PC-9 (cell line): ENCODE measurements around the gene ZNF385B. TPM values are rescaled to one million over a fixed set of nuclear protein-coding genes. Genes with fewer than 3 reads are reported as not detected.

Source experiments
- BruUV-seq: library from RNA; stranded (reverse); fragments of 400-500 nt; replicated peaks from 2 replicates; lab custom pipeline; 2021; lab: Mats Ljungman, UMichigan
- CTCF ChIA-PET: fragments of 300-600 bp; sonication (Branson Sonifier 250); formaldehyde crosslinking; loops from one replicate; lab custom pipeline; 2022; ENCODE audit warnings: antibody characterized with exemption; lab: Charles Lee
- POLR2A ChIA-PET: fragments of 300-600 bp; sonication (Branson Sonifier 250); formaldehyde crosslinking; loops from one replicate; lab custom pipeline; 2022; ENCODE audit warnings: antibody characterized with exemption; ENCODE audit not compliant: unreplicated experiment; lab: Charles Lee
- DNase-seq, 2 experiments: peaks; one replicate each; pipeline versions ENCODE4 v3.0.0 to v3.0.0-alpha.2; 2015 to 2022; ENCODE audit warnings: mixed read lengths in 1 of 2
- H2AFZ ChIP-seq: fragments of 200-600 bp; sonication (generic); 2 replicates; pipeline ENCODE4 v1.8.1; 2017; ENCODE audit warnings: antibody characterized with exemption
- H3F3A ChIP-seq: fragments of 200-600 bp; sonication (generic); 2 replicates; pipeline ENCODE4 v1.8.1; 2017; ENCODE audit warnings: antibody characterized with exemption, mild to moderate bottlenecking, low read depth; ENCODE audit not compliant: insufficient read depth
- H3K27ac ChIP-seq: fragments of 200-600 bp; sonication (generic); 2 replicates; pipeline ENCODE4 v1.6.1; 2016; ENCODE audit warnings: mixed run types
- H3K27me3 ChIP-seq: fragments of 200-600 bp; sonication (generic); 2 replicates; pipeline ENCODE4 v1.6.1; 2016; ENCODE audit warnings: low read depth, mixed run types; ENCODE audit not compliant: insufficient read depth
- H3K36me3 ChIP-seq: fragments of 200-600 bp; sonication (generic); 2 replicates; pipeline ENCODE4 v1.6.1; 2016; ENCODE audit warnings: low read depth, mixed run types
- H3K4me1 ChIP-seq: fragments of 200-600 bp; sonication (generic); replicated peaks from 2 replicates; pipeline ENCODE4 v1.6.1; 2016; ENCODE audit warnings: mixed run types; ENCODE audit not compliant: insufficient read depth
- H3K4me2 ChIP-seq: fragments of 200-600 bp; sonication (generic); 2 replicates; pipeline ENCODE4 v1.6.1; 2017; ENCODE audit warnings: mixed run types
- H3K4me3 ChIP-seq: fragments of 200-600 bp; sonication (generic); 2 replicates; pipeline ENCODE4 v1.6.1; 2016; ENCODE audit warnings: mixed run types
- H3K79me2 ChIP-seq: fragments of 200-600 bp; sonication (generic); 2 replicates; pipeline ENCODE4 v1.6.1; 2017; ENCODE audit warnings: low read depth, mixed run types
- H3K9me2 ChIP-seq: fragments of 200-600 bp; sonication (generic); 2 replicates; pipeline ENCODE4 v1.8.1; 2017; ENCODE audit warnings: mild to moderate bottlenecking; ENCODE audit not compliant: insufficient read depth
- H3K9me3 ChIP-seq: fragments of 200-600 bp; sonication (generic); 2 replicates; pipeline ENCODE4 v1.8.1; 2016; ENCODE audit warnings: low read depth; ENCODE audit not compliant: insufficient read depth
- H4K20me1 ChIP-seq: fragments of 200-600 bp; sonication (generic); 2 replicates; pipeline ENCODE4 v1.8.1; 2017; ENCODE audit not compliant: insufficient read depth
- EZH2 ChIP-seq: fragments of 200-600 bp; sonication (generic); IDR thresholded peaks from 2 replicates; pipeline ENCODE4 v1.8.0; 2017; ENCODE audit warnings: antibody characterized with exemption, low read depth
- intact Hi-C: fragments of 100-400 bp; cut with micrococcal nuclease; formaldehyde crosslinking; loops from one replicate; pipeline ENCODE4 v1.10.0; 2022; ENCODE audit not compliant: unreplicated experiment
- total RNA-seq: library from RNA; stranded (reverse); gene quantifications from 2 replicates; pipeline ENCODE4 v1.2.3, GENCODE V29; 2021
- TF ChIP-seq, protein P1 (sequence below): fragments of 200-600 bp; sonication (generic); conservative IDR thresholded peaks from 2 replicates; pipeline ENCODE4 v1.6.1; 2017; ENCODE audit warnings: mixed run types, antibody characterized with exemption, mild to moderate bottlenecking, moderate library complexity

ZNF385B gene
- total RNA-seq, 1 experiment from 2014 or later: 4.1 TPM

DNA sequence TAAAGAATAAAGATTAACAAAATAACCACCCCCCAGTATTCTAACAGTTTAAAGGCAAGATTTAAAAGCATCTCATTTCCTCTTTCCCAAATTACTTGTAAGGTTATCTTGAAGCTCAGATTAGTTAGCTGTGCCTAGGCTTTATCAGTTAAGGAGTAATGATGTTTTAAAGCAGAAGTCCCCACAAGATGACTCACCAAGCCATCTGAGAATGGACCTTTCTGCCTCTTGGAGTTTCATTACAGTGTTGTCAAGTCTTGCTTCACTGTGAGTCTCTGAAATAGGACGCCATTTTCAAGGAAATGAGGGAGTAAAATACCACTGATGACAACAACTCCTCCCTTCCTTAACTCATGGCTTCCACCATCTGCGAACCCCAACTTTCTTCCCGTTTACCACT, 35.9 kb downstream of the ZNF385B start:
- ChIA-PET CTCF (no interaction called here), POLR2A (no interaction called here)
- no peak overlapping the region for H3K4me3 ChIP-seq
- H4K20me1 ChIP-seq: no peaks in the 10 kb centered on the region
- H3K4me1 ChIP-seq: no peaks in the 10 kb centered on the region
- peak overlapping the region; percentile 45; the same call in 1 of the 2 replicates for H2AFZ ChIP-seq
- no peak overlapping the region for H3K4me2 ChIP-seq
- H3K27me3 ChIP-seq: no peaks in the 10 kb centered on the region
- no peaks in the 10 kb centered on the region for H3K36me3 ChIP-seq
- H3K79me2 ChIP-seq: no peaks in the 10 kb centered on the region
- no peaks in the 10 kb centered on the region for H3K9me3 ChIP-seq
- no peak for DNase-seq
- no peaks in the 10 kb centered on the region for H3F3A ChIP-seq
- TF ChIP-seq, protein P1, sequence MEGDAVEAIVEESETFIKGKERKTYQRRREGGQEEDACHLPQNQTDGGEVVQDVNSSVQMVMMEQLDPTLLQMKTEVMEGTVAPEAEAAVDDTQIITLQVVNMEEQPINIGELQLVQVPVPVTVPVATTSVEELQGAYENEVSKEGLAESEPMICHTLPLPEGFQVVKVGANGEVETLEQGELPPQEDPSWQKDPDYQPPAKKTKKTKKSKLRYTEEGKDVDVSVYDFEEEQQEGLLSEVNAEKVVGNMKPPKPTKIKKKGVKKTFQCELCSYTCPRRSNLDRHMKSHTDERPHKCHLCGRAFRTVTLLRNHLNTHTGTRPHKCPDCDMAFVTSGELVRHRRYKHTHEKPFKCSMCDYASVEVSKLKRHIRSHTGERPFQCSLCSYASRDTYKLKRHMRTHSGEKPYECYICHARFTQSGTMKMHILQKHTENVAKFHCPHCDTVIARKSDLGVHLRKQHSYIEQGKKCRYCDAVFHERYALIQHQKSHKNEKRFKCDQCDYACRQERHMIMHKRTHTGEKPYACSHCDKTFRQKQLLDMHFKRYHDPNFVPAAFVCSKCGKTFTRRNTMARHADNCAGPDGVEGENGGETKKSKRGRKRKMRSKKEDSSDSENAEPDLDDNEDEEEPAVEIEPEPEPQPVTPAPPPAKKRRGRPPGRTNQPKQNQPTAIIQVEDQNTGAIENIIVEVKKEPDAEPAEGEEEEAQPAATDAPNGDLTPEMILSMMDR: no peak
- TF ChIP-seq EZH2: no peak
- peaks cover 7% of the 10 kb centered on the region; the same call in 1 of the 2 replicates for H3K9me2 ChIP-seq
- intact Hi-C loops: no loop called here
- BruUV-seq: no TSS peak
- H3K27ac ChIP-seq: no peak overlapping the region

DNA sequence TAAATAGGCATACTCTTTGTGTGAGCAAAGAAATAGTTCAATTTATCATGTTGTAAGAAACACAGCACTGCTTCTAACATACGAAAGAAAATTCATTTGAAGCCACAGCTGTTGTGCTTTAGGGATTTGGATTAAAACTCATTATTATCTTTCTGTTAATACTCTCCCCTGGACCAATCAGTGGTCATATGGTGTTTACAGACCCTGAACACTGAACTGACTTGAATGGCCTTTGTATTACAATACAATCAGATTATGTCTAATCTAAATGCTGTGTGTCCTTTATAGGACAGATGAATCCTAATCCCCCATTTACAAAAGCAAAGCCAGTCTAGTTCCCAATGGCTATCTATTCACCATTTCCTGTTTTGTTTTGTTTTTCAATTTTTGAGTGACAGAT, 36.5 kb downstream of the ZNF385B start:
- Histone ChIP-seq H3K79me2 (no peaks in the 10 kb centered on the region), H3K9me3 (no peaks in the 10 kb centered on the region), H3K36me3 (no peaks in the 10 kb centered on the region), H3F3A (no peaks in the 10 kb centered on the region), H3K27me3 (no peaks in the 10 kb centered on the region), H3K9me2 (peaks cover 7% of the 10 kb centered on the region; the same call in 1 of the 2 replicates), H2AFZ (no peak overlapping the region), H4K20me1 (no peaks in the 10 kb centered on the region), H3K4me3 (no peak overlapping the region), H3K4me2 (no peak overlapping the region), H3K4me1 (no peaks in the 10 kb centered on the region), H3K27ac (no peak overlapping the region)
- CTCF ChIA-PET: no interaction called here
- no peak for DNase-seq
- no peak for TF ChIP-seq EZH2
- TF ChIP-seq, protein P1: no peak
- intact Hi-C loops: no loop called here
- POLR2A ChIA-PET: no interaction called here
- BruUV-seq: no TSS peak

DNA sequence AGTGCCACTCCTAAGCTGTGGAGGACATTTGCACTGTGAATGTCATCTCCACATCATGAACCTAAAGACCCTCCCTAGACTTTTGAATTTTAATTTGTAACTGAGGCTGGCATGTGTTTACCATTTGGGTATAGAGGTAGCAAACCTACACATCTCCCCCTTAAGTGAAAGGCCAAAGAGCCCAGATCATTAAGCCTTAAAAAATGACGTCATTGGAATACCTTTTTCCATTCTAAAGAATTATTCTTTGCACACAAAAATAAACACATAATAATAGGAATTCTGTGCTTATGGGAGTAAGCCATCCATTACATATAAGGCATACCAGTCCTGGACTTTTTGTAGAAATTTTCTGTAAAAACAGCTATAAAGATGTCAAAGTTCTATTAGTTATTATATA, 38.9 kb downstream of the ZNF385B start:
- Histone ChIP-seq H3K4me3 (no peak overlapping the region), H3K9me3 (no peaks in the 10 kb centered on the region), H3K27me3 (no peaks in the 10 kb centered on the region), H3K27ac (no peak overlapping the region), H3K79me2 (no peaks in the 10 kb centered on the region), H3F3A (no peaks in the 10 kb centered on the region), H3K4me2 (no peak overlapping the region), H3K36me3 (no peaks in the 10 kb centered on the region), H3K4me1 (no peaks in the 10 kb centered on the region), H4K20me1 (no peaks in the 10 kb centered on the region), H3K9me2 (peaks cover 7% of the 10 kb centered on the region; the same call in 1 of the 2 replicates), H2AFZ (no peak overlapping the region)
- BruUV-seq: no TSS peak
- TF ChIP-seq, protein P1: no peak
- TF ChIP-seq EZH2: no peak
- ChIA-PET POLR2A (interaction anchor here (0.5 kb wide), 1 partner anchor 10 kb away, joined by 4 read pairs; no protein-coding TSS in a partner anchor), CTCF (no interaction called here)
- DNase-seq: no peak
- intact Hi-C loops: no loop called here
